OCI-LY7 (cell line): Measurements from ENCODE around the gene SCARB1. TPM values are rescaled to one million over a fixed set of nuclear protein-coding genes. Genes with fewer than 3 reads are reported as not detected.

Experiments used
- BruUV-seq: library from RNA; stranded (reverse); fragments of 400-500 nt; replicated peaks from 2 replicates; lab custom pipeline; 2021; lab: Mats Ljungman, UMichigan
- CTCF ChIA-PET: fragments of 300-600 bp; sonication (Branson Sonifier 250); formaldehyde crosslinking; loops from one replicate; lab custom pipeline; 2022; ENCODE audit warnings: antibody characterized with exemption; ENCODE audit not compliant: unreplicated experiment; lab: Charles Lee
- POLR2A ChIA-PET: fragments of 300-600 bp; sonication (Branson Sonifier 250); formaldehyde crosslinking; loops from one replicate; lab custom pipeline; 2022; ENCODE audit warnings: antibody characterized with exemption; lab: Charles Lee
- DNase-seq: peaks from one replicate; pipeline ENCODE4 v3.0.0-alpha.2; 2015; ENCODE audit warnings: low spot score
- H2AFZ ChIP-seq: fragments of 200-600 bp; sonication (generic), shearing (Covaris generic); 2 replicates; pipeline ENCODE4 v1.6.1; 2014; ENCODE audit warnings: mild to moderate bottlenecking, antibody characterized with exemption, low read length, moderate library complexity
- H3K27ac ChIP-seq: fragments of 200-600 bp; sonication (generic); 2 replicates; pipeline ENCODE4 v1.5.1; 2014; ENCODE audit warnings: mixed run types, low read depth, mild to moderate bottlenecking, moderate library complexity, low read length, inconsistent platforms; ENCODE audit not compliant: poor library complexity, severe bottlenecking
- H3K36me3 ChIP-seq: fragments of 200-600 bp; sonication (generic); 2 replicates; pipeline ENCODE4 v1.6.1; 2014; ENCODE audit warnings: mild to moderate bottlenecking, antibody characterized with exemption, low read length, moderate library complexity, mixed read lengths; ENCODE audit not compliant: insufficient read depth
- H3K4me1 ChIP-seq: fragments of 200-600 bp; sonication (generic); 2 replicates; pipeline ENCODE4 v1.5.1; 2014; ENCODE audit warnings: mild to moderate bottlenecking, low read length; ENCODE audit not compliant: insufficient read depth, poor library complexity, severe bottlenecking
- H3K4me2 ChIP-seq: fragments of 200-600 bp; sonication (generic); 2 replicates; pipeline ENCODE4 v1.6.1; 2014; ENCODE audit warnings: mild to moderate bottlenecking, low read length
- H3K4me3 ChIP-seq: fragments of 200-600 bp; sonication (generic); 2 replicates; pipeline ENCODE4 v1.5.1; 2014; ENCODE audit warnings: mild to moderate bottlenecking, low read depth, low read length; ENCODE audit not compliant: poor library complexity, severe bottlenecking
- H3K79me2 ChIP-seq: fragments of 200-600 bp; sonication (generic); 2 replicates; pipeline ENCODE4 v1.6.1; 2016; ENCODE audit warnings: low read depth, mild to moderate bottlenecking, low read length, moderate library complexity, mixed read lengths; ENCODE audit not compliant: insufficient read depth
- H3K9me2 ChIP-seq: fragments of 200-600 bp; sonication (generic); 2 replicates; pipeline ENCODE4 v1.6.1; 2016; ENCODE audit warnings: mild to moderate bottlenecking, low read length, mixed read lengths; ENCODE audit not compliant: insufficient read depth
- H3K9me3 ChIP-seq: fragments of 200-600 bp; sonication (generic); 2 replicates; pipeline ENCODE4 v1.6.1; 2014; ENCODE audit warnings: mild to moderate bottlenecking, mixed run types, low read length, mixed read lengths
- H4K20me1 ChIP-seq: fragments of 200-600 bp; sonication (generic); 2 replicates; pipeline ENCODE4 v1.6.1; 2014; ENCODE audit warnings: mild to moderate bottlenecking, antibody characterized with exemption, low read length, moderate library complexity, mixed read lengths; ENCODE audit not compliant: insufficient read depth
- CTCF ChIP-seq: fragments of 200-600 bp; sonication (generic); conservative IDR thresholded peaks from 2 replicates; pipeline ENCODE4 v1.5.1; 2014; ENCODE audit warnings: mild to moderate bottlenecking, antibody characterized with exemption, low read length, moderate library complexity, mixed read lengths
- EZH2phosphoT487 ChIP-seq: fragments of 200-600 bp; sonication (generic); IDR thresholded peaks from 2 replicates; pipeline ENCODE4 v1.6.1; 2018; ENCODE audit warnings: low read depth, borderline replicate concordance, mild to moderate bottlenecking, mixed run types, antibody characterized with exemption, low read length, moderate library complexity, mixed read lengths
- intact Hi-C: fragments of 100-400 bp; cut with micrococcal nuclease; formaldehyde crosslinking; loops from one replicate; pipeline ENCODE4 v1.10.0; 2022; ENCODE audit not compliant: unreplicated experiment
- total RNA-seq, 2 experiments: library from RNA; depleted of rRNA in 1 of 2; stranded (reverse); fragments of >200 nt in 1 of 2; shearing (Covaris generic) in 1 of 2; gene quantifications; 2 replicates each; pipeline ENCODE4 v1.2.3, GENCODE V29; 2014 to 2022

The SCARB1 gene
- total RNA-seq, 2 experiments from 2014 or later, result 42.9 to 112 TPM

- H3K4me2 ChIP-seq, result no peak overlapping the region
- intact Hi-C loops, result no loop called here
- no peak overlapping the region for H3K4me3 ChIP-seq
- H3K27ac ChIP-seq, result no peak overlapping the region
- TF ChIP-seq EZH2phosphoT487 (no peak), CTCF (no peak)
- H3K9me2 ChIP-seq, result no peaks in the 10 kb centered on the region
- H2AFZ ChIP-seq, result no peak overlapping the region
- no peak for DNase-seq
- CTCF ChIA-PET, result no interaction called here
- H3K9me3 ChIP-seq, result peaks cover 10% of the 10 kb centered on the region; the same call in 1 of the 2 replicates
- peaks cover 19% of the 10 kb centered on the region for H3K36me3 ChIP-seq
- 0 out of 2 replicates have a peak, but pooled peaks cover 3% of the 10 kb centered on the region for H4K20me1 ChIP-seq
- BruUV-seq, result no TSS peak
- POLR2A ChIA-PET, result no interaction called here
- H3K4me1 ChIP-seq, result no peaks in the 10 kb centered on the region
- H3K79me2 ChIP-seq, result peaks cover 7% of the 10 kb centered on the region; the same call in 1 of the 2 replicates
Measured at GRCh38 chr12:124830306-124830705, 33.4 kb downstream of the SCARB1 start.

GRCh38 chr12:124829708-124830304 lies 33.9 kb downstream of the SCARB1 start:
- BruUV-seq, result no TSS peak
- H3K79me2 ChIP-seq, result peaks cover 7% of the 10 kb centered on the region; the same call in 1 of the 2 replicates
- intact Hi-C loops, result no loop called here

More at GRCh38 chr12:124829708-124830304, 33.9 kb downstream of the SCARB1 start:
- Histone ChIP-seq H3K4me3 (no peak overlapping the region), H3K4me1 (no peaks in the 10 kb centered on the region), H2AFZ (no peak overlapping the region), H3K4me2 (no peak overlapping the region), H4K20me1 (0 out of 2 replicates have a peak, but pooled peaks cover 3% of the 10 kb centered on the region), H3K9me3 (peaks cover 10% of the 10 kb centered on the region; the same call in 1 of the 2 replicates), H3K27ac (no peak overlapping the region), H3K9me2 (no peaks in the 10 kb centered on the region), H3K36me3 (peaks cover 19% of the 10 kb centered on the region)
- ChIA-PET POLR2A (no interaction called here), CTCF (no interaction called here)
- TF ChIP-seq EZH2phosphoT487, result no peak
- no peak for TF ChIP-seq CTCF
- no peak for DNase-seq
